ENCODE results near the gene PLEKHA8. TPM values are rescaled to one million over a fixed set of nuclear protein-coding genes. Genes with fewer than 3 reads are reported as not detected.

The PLEKHA8 gene
- total RNA-seq, 1 experiment from 2014 or later: 23.0 TPM

DNA sequence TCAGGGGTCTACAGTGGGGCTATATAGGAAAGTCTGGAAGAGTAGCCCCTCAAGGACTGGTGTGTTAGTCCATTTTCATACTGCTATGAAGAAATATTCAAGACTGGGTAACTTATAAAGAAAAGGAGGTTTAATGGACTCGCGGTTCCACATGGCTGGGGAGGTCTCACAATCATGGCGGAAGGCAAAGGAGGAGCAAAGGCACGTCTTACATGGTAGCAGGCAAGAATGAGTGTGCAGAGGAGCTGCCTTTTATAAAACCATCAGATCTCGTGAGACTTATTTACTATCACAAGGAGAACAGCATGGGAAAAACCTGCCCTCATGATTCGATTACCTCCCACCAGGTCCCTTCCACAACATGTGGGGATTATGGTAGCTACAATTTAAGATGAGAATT is 4.7 kb upstream of the PLEKHA8 start:
- Histone ChIP-seq H3K36me3 (ENCODE audit: low read depth) (peaks cover 20% of the 10 kb centered on the region; the same call in 1 of the 2 replicates), H4K20me1 (ENCODE audit: insufficient read depth) (no peaks in the 10 kb centered on the region), H3K4me1 (replicated peaks; ENCODE audit: insufficient read depth) (peaks cover 42% of the 10 kb centered on the region), H2AFZ (no peak overlapping the region), H3K79me2 (ENCODE audit: low read depth) (peaks cover 43% of the 10 kb centered on the region), H3K4me2 (no peak overlapping the region), H3F3A (ENCODE audit: insufficient read depth, low read depth) (peaks cover 9% of the 10 kb centered on the region), H3K9me3 (ENCODE audit: insufficient read depth, low read depth) (no peaks in the 10 kb centered on the region), H3K27ac (no peak overlapping the region), H3K4me3 (no peak overlapping the region), H3K9me2 (ENCODE audit: insufficient read depth) (no peaks in the 10 kb centered on the region), H3K27me3 (ENCODE audit: insufficient read depth, low read depth) (no peaks in the 10 kb centered on the region)
- no TSS peak for BruUV-seq (replicated peaks)
- no peak for TF ChIP-seq EZH2 (IDR thresholded peaks at IDR 0.05; ENCODE audit: low read depth)
- TF ChIP-seq, protein P1, sequence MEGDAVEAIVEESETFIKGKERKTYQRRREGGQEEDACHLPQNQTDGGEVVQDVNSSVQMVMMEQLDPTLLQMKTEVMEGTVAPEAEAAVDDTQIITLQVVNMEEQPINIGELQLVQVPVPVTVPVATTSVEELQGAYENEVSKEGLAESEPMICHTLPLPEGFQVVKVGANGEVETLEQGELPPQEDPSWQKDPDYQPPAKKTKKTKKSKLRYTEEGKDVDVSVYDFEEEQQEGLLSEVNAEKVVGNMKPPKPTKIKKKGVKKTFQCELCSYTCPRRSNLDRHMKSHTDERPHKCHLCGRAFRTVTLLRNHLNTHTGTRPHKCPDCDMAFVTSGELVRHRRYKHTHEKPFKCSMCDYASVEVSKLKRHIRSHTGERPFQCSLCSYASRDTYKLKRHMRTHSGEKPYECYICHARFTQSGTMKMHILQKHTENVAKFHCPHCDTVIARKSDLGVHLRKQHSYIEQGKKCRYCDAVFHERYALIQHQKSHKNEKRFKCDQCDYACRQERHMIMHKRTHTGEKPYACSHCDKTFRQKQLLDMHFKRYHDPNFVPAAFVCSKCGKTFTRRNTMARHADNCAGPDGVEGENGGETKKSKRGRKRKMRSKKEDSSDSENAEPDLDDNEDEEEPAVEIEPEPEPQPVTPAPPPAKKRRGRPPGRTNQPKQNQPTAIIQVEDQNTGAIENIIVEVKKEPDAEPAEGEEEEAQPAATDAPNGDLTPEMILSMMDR (conservative IDR thresholded peaks at IDR 0.05): no peak
- no peak for DNase-seq
- POLR2A ChIA-PET (ENCODE audit: unreplicated experiment): no interaction called here
- intact Hi-C loops (cut with micrococcal nuclease; ENCODE audit: unreplicated experiment): no loop called here
- CTCF ChIA-PET: no interaction called here

GRCh38 chr7:30026229-30027064 is 1.8 kb upstream of the PLEKHA8 start, which contains the start of gene FKBP14:
Gene FKBP14 (minus strand): TSS chr7:30026702. CDS start chr7:30026508, 194 bp downstream.
- ChIA-PET CTCF (no interaction called here), POLR2A (ENCODE audit: unreplicated experiment) (interaction anchor here (0.7 kb wide), 1 partner anchor 108 kb away, joined by 7 read pairs; no protein-coding TSS in a partner anchor)
- peaks cover 72% of the 10 kb centered on the region for H3K79me2 ChIP-seq (ENCODE audit: low read depth)
- TSS peak; percentile 73 for BruUV-seq (replicated peaks)
- peak within 1 kb of the TSS; percentile 93 for H3K4me2 ChIP-seq
- H3K9me3 ChIP-seq (ENCODE audit: insufficient read depth, low read depth): no peaks in the 10 kb centered on the region
- H3K27ac ChIP-seq: peak within 1 kb of the TSS; percentile 66
- DNase-seq: peak; percentile 97 to 99
- H3K4me3 ChIP-seq: peak within 1 kb of the TSS; percentile 75
- no peaks in the 10 kb centered on the region for H3K9me2 ChIP-seq (ENCODE audit: insufficient read depth)
- H3K4me1 ChIP-seq (replicated peaks; ENCODE audit: insufficient read depth): peaks cover 43% of the 10 kb centered on the region
- H4K20me1 ChIP-seq (ENCODE audit: insufficient read depth): no peaks in the 10 kb centered on the region
- H3F3A ChIP-seq (ENCODE audit: insufficient read depth, low read depth): peaks cover 15% of the 10 kb centered on the region
- intact Hi-C loops (cut with micrococcal nuclease; ENCODE audit: unreplicated experiment): loop anchor here (1.0 to 5.0 kb wide), 4 partner anchors 38 to 462 kb away; no protein-coding TSS in a partner anchor
- H2AFZ ChIP-seq: peak within 1 kb of the TSS; percentile 88
- no peaks in the 10 kb centered on the region for H3K27me3 ChIP-seq (ENCODE audit: insufficient read depth, low read depth)
- TF ChIP-seq, protein P1 (conservative IDR thresholded peaks at IDR 0.05): no peak
- no peak for TF ChIP-seq EZH2 (IDR thresholded peaks at IDR 0.05; ENCODE audit: low read depth)
- H3K36me3 ChIP-seq (ENCODE audit: low read depth): 0 out of 2 replicates have a peak, but pooled peaks cover 14% of the 10 kb centered on the region

DNA sequence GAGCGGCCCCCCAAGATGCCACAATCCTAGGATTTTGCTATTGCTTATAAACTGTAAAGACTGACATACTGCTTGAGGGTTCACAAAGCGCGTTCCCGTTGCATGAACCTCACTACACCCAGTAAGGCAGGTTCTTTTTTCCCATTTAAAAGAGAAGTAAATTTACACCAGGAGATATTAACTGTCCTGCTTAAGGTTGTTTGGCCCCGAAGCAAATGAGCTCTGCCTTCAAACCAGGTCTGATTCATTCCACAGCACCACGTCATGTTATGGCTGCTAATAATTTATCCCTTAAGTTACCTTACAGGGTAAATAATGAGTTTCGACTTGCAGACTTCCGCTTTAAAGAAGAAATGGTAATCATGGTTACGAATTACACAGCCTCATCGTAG is 1.2 kb upstream of the PLEKHA8 start:
- Histone ChIP-seq H3K27me3 (ENCODE audit: insufficient read depth, low read depth) (no peaks in the 10 kb centered on the region), H3K9me3 (ENCODE audit: insufficient read depth, low read depth) (no peaks in the 10 kb centered on the region), H3K4me1 (replicated peaks; ENCODE audit: insufficient read depth) (peaks cover 49% of the 10 kb centered on the region), H2AFZ (peak overlapping the region; percentile 88), H3K9me2 (ENCODE audit: insufficient read depth) (no peaks in the 10 kb centered on the region), H3K79me2 (ENCODE audit: low read depth) (peaks cover 78% of the 10 kb centered on the region), H4K20me1 (ENCODE audit: insufficient read depth) (no peaks in the 10 kb centered on the region), H3K36me3 (ENCODE audit: low read depth) (0 out of 2 replicates have a peak, but pooled peaks cover 14% of the 10 kb centered on the region), H3K27ac (peak overlapping the region; percentile 66), H3F3A (ENCODE audit: insufficient read depth, low read depth) (peaks cover 20% of the 10 kb centered on the region), H3K4me2 (peak overlapping the region; percentile 93), H3K4me3 (peak overlapping the region; percentile 75)
- intact Hi-C loops (cut with micrococcal nuclease; ENCODE audit: unreplicated experiment): loop anchor here (5.0 kb wide), 2 partner anchors 145 to 420 kb away; no protein-coding TSS in a partner anchor
- peak in 1 of 2 experiments; percentile 84 for DNase-seq
- CTCF ChIA-PET: interaction anchor here (0.9 kb wide), 1 partner anchor 35 kb away, joined by 3 read pairs; no protein-coding TSS in a partner anchor
- POLR2A ChIA-PET (ENCODE audit: unreplicated experiment): interaction anchor here (0.7 kb wide), 1 partner anchor 107 kb away, joined by 7 read pairs; no protein-coding TSS in a partner anchor
- TF ChIP-seq, protein P1 (conservative IDR thresholded peaks at IDR 0.05): no peak
- TF ChIP-seq EZH2 (IDR thresholded peaks at IDR 0.05; ENCODE audit: low read depth): no peak
- BruUV-seq (replicated peaks): no TSS peak

Measured in PC-9 (cell line).